ENCODE results near the gene FARSA. TPM values are rescaled to one million over a fixed set of nuclear protein-coding genes. Genes with fewer than 3 reads are reported as not detected.

FARSA gene
- total and polyA plus RNA-seq, 2 of the 13 experiments (the other 11 are each of a cell fraction or from before 2014, with no cell fraction given): 25.9 to 72.0 TPM

DNA sequence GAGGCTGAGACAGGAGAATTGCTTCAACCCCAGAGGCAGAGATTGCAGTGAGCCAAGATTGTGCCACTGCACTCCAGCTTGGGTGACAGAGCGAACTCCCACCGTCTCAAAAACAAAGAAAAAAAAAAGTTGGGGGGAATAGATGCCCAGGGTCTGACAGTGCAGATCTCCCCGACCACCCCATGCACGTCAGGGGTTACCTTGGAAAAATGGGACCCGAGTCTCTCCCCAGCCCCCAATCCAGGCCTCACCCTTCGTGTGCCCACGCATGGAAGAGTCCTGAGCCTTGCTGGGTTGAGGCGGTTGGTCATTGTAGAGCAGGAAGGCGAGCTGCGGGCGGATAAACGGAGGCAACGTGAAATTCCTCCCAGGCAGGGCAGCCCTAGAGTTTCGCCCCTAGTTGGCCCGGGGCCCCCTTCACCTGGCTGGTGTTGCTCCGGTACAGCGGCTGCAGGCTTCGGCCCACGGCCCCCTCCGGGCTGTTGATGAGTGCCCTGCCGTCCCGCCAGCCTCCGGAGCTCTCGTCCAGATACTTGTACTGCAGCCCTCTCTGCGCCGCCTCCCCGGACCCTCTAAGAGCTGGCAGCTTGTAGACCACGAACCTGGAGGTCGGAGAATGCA is 52.9 kb downstream of the FARSA start:
- intact Hi-C loops (cut with micrococcal nuclease; ENCODE audit: unreplicated experiment) (no loop called here), in situ Hi-C loops (cut with HindIII; ENCODE audit: extremely low pct_ligation_motif_present, low pct_unique_long_range_greater_than_20kb) (no loop called here)
- TF ChIP-seq, protein P1, sequence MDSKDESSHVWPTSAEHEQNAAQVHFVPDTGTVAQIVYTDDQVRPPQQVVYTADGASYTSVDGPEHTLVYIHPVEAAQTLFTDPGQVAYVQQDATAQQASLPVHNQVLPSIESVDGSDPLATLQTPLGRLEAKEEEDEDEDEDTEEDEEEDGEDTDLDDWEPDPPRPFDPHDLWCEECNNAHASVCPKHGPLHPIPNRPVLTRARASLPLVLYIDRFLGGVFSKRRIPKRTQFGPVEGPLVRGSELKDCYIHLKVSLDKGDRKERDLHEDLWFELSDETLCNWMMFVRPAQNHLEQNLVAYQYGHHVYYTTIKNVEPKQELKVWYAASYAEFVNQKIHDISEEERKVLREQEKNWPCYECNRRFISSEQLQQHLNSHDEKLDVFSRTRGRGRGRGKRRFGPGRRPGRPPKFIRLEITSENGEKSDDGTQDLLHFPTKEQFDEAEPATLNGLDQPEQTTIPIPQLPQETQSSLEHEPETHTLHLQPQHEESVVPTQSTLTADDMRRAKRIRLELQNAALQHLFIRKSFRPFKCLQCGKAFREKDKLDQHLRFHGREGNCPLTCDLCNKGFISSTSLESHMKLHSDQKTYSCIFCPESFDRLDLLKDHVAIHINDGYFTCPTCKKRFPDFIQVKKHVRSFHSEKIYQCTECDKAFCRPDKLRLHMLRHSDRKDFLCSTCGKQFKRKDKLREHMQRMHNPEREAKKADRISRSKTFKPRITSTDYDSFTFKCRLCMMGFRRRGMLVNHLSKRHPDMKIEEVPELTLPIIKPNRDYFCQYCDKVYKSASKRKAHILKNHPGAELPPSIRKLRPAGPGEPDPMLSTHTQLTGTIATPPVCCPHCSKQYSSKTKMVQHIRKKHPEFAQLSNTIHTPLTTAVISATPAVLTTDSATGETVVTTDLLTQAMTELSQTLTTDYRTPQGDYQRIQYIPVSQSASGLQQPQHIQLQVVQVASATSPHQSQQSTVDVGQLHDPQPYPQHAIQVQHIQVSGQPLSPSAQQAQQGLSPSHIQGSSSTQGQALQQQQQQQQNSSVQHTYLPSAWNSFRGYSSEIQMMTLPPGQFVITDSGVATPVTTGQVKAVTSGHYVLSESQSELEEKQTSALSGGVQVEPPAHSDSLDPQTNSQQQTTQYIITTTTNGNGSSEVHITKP (CRISPR knock-in tag; IDR thresholded peaks at IDR 0.05; ENCODE audit: low read depth): peak; percentile 89
- TF ChIP-seq ZNF614 (CRISPR knock-in tag; IDR thresholded peaks at IDR 0.05; ENCODE audit: borderline replicate concordance): no peak
- TF ChIP-seq HOXA5 (CRISPR knock-in tag; IDR thresholded peaks at IDR 0.05): no peak
- peak overlapping the region; percentile 77 for H3K4me2 ChIP-seq (ENCODE audit: low read depth, low read length)
- no peak overlapping the region for H2AFZ ChIP-seq (ENCODE audit: low read length)
- H3K9ac ChIP-seq (ENCODE audit: insufficient read depth, low read depth, low read length): peak overlapping the region; percentile 56
- no peak overlapping the region for H3K27ac ChIP-seq (ENCODE audit: extremely low read length, insufficient read depth, low read length)
- no peaks in the 10 kb centered on the region for H3K36me3 ChIP-seq (replicated peaks in 1 of 2; ENCODE audit: control insufficient read depth in 1 of 2, insufficient read depth in 2 of 2, low read length in 2 of 2)
- peaks cover 16% of the 10 kb centered on the region for H3K4me1 ChIP-seq (ENCODE audit: insufficient read depth, low read length)
- peak overlapping the region; percentile 51 to 74 (median 60); a peak in 4 of 6 replicates for H3K4me3 ChIP-seq (replicated peaks in 1 of 3; ENCODE audit: insufficient read depth in 1 of 3, low read depth in 2 of 3, low read length in 3 of 3)
- POLR2A ChIA-PET: interaction anchor here (0.8 to 5.0 kb wide), 4 partner anchors 10 to 66 kb away, joined by 3 to 24 read pairs (median 5); partner anchors contain the start of gene GCDH
- H3K79me2 ChIP-seq (ENCODE audit: insufficient read depth, low read length): no peaks in the 10 kb centered on the region
- peaks cover 13% of the 10 kb centered on the region for H3K9me3 ChIP-seq (ENCODE audit: low read length)
- no peak for FAIRE-seq
- CTCF ChIA-PET (ENCODE audit: low intra/inter-chr PET ratio, low total read pairs): no interaction called here
- TSS peak; percentile 76 for BruUV-seq (replicated peaks)
- 93% methylated on average over 22 of the region's 29 CpGs for WGBS (ENCODE audit: low lambda C conversion rate)
- no peak for ATAC-seq
- DNase-seq (ENCODE audit: low spot score): no peak
- no peaks in the 10 kb centered on the region for H4K20me1 ChIP-seq (ENCODE audit: insufficient read depth, low read length)
- H3K27me3 ChIP-seq (ENCODE audit: control insufficient read depth in 1 of 2, insufficient read depth in 2 of 2, low read length in 2 of 2): no peaks in the 10 kb centered on the region

DNA sequence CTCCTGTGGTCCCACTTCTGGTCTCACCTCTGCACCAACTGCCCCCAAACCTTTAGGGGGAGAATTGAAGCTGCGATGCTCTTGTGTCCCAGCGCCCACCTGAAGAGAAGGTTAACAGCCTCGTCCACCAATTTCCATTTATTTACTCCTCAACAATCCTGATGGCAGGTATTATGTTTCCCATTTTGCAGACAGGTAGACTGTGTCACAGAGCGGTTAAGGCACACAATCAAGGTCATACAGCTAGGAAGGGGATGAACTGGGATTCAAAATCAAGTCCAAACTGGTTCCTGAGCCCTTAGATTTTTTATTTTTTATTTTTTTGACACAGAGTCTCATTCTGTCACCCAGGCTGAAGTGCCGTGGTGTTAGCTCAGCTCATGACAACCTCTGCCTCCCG is 58.4 kb downstream of the FARSA start:
- FAIRE-seq: no peak
- DNase-seq (ENCODE audit: low spot score): no peak
- Histone ChIP-seq H3K4me3 (replicated peaks in 1 of 3; ENCODE audit: insufficient read depth in 1 of 3, low read depth in 2 of 3, low read length in 3 of 3) (no peak overlapping the region), H3K9ac (ENCODE audit: insufficient read depth, low read depth, low read length) (no peak overlapping the region), H3K4me1 (ENCODE audit: insufficient read depth, low read length) (no peaks in the 10 kb centered on the region), H3K36me3 (replicated peaks in 1 of 2; ENCODE audit: control insufficient read depth in 1 of 2, insufficient read depth in 2 of 2, low read length in 2 of 2) (no peaks in the 10 kb centered on the region), H3K79me2 (ENCODE audit: insufficient read depth, low read length) (no peaks in the 10 kb centered on the region), H3K27ac (ENCODE audit: extremely low read length, insufficient read depth, low read length) (no peak overlapping the region), H4K20me1 (ENCODE audit: insufficient read depth, low read length) (no peaks in the 10 kb centered on the region), H3K9me3 (ENCODE audit: low read length) (no peaks in the 10 kb centered on the region), H3K27me3 (ENCODE audit: control insufficient read depth in 1 of 2, insufficient read depth in 2 of 2, low read length in 2 of 2) (no peaks in the 10 kb centered on the region), H2AFZ (ENCODE audit: low read length) (no peak overlapping the region), H3K4me2 (ENCODE audit: low read depth, low read length) (no peak overlapping the region)
- no peak for TF ChIP-seq ZNF775 (CRISPR knock-in tag; IDR thresholded peaks at IDR 0.05; ENCODE audit: borderline replicate concordance)
- TF ChIP-seq JARID2 (CRISPR knock-in tag; IDR thresholded peaks at IDR 0.05; ENCODE audit: insufficient replicate concordance): no peak
- no peak for TF ChIP-seq ZNF256 (CRISPR knock-in tag; conservative IDR thresholded peaks at IDR 0.05)
- no peak for TF ChIP-seq ADNP (CRISPR knock-in tag; IDR thresholded peaks at IDR 0.05)
- no peak for TF ChIP-seq ISX (CRISPR knock-in tag; conservative IDR thresholded peaks at IDR 0.05)
- peak; percentile 53 for TF ChIP-seq ZNF629 (CRISPR knock-in tag; conservative IDR thresholded peaks at IDR 0.05)
- no peak for TF ChIP-seq ZNF569 (CRISPR knock-in tag; IDR thresholded peaks at IDR 0.05; ENCODE audit: borderline replicate concordance)
- 88% methylated on average over 6 of the region's 6 CpGs for WGBS (ENCODE audit: low lambda C conversion rate)
- BruUV-seq (replicated peaks): no TSS peak
- ChIA-PET POLR2A (no interaction called here), CTCF (ENCODE audit: low intra/inter-chr PET ratio, low total read pairs) (no interaction called here)
- in situ Hi-C loops (cut with HindIII; ENCODE audit: extremely low pct_ligation_motif_present, low pct_unique_long_range_greater_than_20kb) (no loop called here), intact Hi-C loops (cut with micrococcal nuclease; ENCODE audit: unreplicated experiment) (no loop called here)
- ATAC-seq: no peak

Measured in HepG2 (cell line).